Gastroesophageal sphincter (tissue), 4 donors: ENCODE results near the gene ING1. TPM values are rescaled to one million over a fixed set of nuclear protein-coding genes. Genes with fewer than 3 reads are reported as not detected.
"Not testable (repeated sequence)": the region's sequence is repeated elsewhere in the genome, so short reads cannot be mapped to it uniquely, and the experiment has no call there.

Experiments used
- ATAC-seq: fragments of 150-250 bp; one replicate; pipeline ENCODE4 v1.9.1; 2016; ENCODE audit warnings: mild to moderate bottlenecking, moderate library complexity
- H3K27ac ChIP-seq, 4 donors: fragments of 200-600 bp; sonication (generic) in 3 of 4; 1 replicate in 3 of 4; 2 replicates in 1 of 4; pipeline ENCODE4 v1.5.1; 2016 to 2019
- H3K27me3 ChIP-seq: fragments of 200-600 bp; sonication (generic); one replicate; pipeline ENCODE4 v1.5.1; 2019
- H3K36me3 ChIP-seq, 2 donors: fragments of 200-600 bp; sonication (generic); one replicate each; pipeline ENCODE4 v1.5.1; 2019; ENCODE audit warnings: control low read depth in 1 of 2
- H3K4me1 ChIP-seq, 3 donors: fragments of 200-600 bp; sonication (generic); 1 replicate in 2 of 3; 2 replicates in 1 of 3; pipeline ENCODE4 v1.5.1; 2016 to 2019; ENCODE audit warnings: control low read depth in 2 of 3
- H3K4me3 ChIP-seq, 2 donors: fragments of 200-600 bp; sonication (generic); one replicate each; pipeline ENCODE4 v1.5.1; 2019; ENCODE audit warnings: mild to moderate bottlenecking in 1 of 2, moderate library complexity in 1 of 2
- H3K9me3 ChIP-seq, 3 donors: fragments of 200-600 bp; sonication (generic); one replicate each; pipeline ENCODE4 v1.5.1; 2017 to 2019; ENCODE audit warnings: control low read depth in 2 of 3
- EP300 ChIP-seq: sonication (generic); formaldehyde crosslinking; IDR thresholded peaks from one replicate; pipeline ENCODE4 v1.6.1; 2017; ENCODE audit warnings: antibody characterized with exemption, mild to moderate bottlenecking
- POLR2A ChIP-seq, 2 donors: fragments of 450-650 bp; IDR thresholded peaks; one replicate each; pipeline ENCODE4 v1.6.1; 2017; ENCODE audit warnings: antibody characterized with exemption in 2 of 2, mild to moderate bottlenecking in 2 of 2, moderate library complexity in 1 of 2
- POLR2AphosphoS5 ChIP-seq: sonication (generic); formaldehyde crosslinking; IDR thresholded peaks from one replicate; pipeline ENCODE4 v1.6.1; 2017; ENCODE audit warnings: antibody characterized with exemption
- WGBS, 2 donors: methylation state at CpG; one replicate each; pipeline ENCODE4 v1.1.5; 2018; ENCODE audit warnings: low coverage in 1 of 2; 5-methylcytosine and 5-hydroxymethylcytosine counted together
- total RNA-seq, 4 donors: library from RNA; depleted of rRNA; stranded (reverse); fragments of >200 nt; gene quantifications; one replicate each; pipeline ENCODE4 v1.1.0, GENCODE V29; 2016
- TF ChIP-seq, protein P1 (sequence below), 4 experiments: fragments of 200-600 bp in 2 of 4; fragments of 450-650 bp in 2 of 4; sonication (generic) in 1 of 4; IDR thresholded peaks; one replicate each; pipeline ENCODE4 v1.5.1; 2017 to 2019; ENCODE audit warnings: antibody characterized with exemption in 4 of 4, mild to moderate bottlenecking in 2 of 4, moderate library complexity in 2 of 4

ING1 gene
- total RNA-seq, 4 donors from 2014 or later: 16.2 to 29.0 (median 22.7) TPM

DNA sequence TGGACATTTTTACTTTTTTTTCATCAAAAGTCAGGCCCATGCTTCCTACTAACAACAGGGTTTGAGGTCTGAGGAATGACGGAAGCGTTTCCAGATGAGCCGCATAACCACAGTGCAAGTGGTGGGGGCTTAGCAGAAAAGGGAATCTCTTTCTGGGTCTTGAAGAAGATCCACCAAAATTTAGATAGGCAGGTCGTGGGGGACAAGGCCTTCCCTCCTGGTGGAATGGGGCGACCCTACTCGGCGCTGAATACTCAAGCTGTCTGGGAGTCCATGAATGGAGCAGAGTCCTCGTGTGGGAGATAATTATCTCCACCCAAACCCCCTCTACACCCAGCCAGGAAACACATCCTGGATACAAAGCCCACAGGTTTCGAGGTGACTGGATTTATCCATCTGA is 44.5 kb upstream of the ING1 start:
- ATAC-seq: no peak
- Histone ChIP-seq H3K27me3 (no peaks in the 10 kb centered on the region), H3K9me3 (peaks cover 0 to 8% (median 0%) of the 10 kb centered on the region in 3 donors), H3K4me3 (no peak overlapping the region), H3K4me1 (no peaks in the 10 kb centered on the region), H3K36me3 (peaks cover 0 to 72% of the 10 kb centered on the region in 2 donors), H3K27ac (no peak overlapping the region)
- no peak for TF ChIP-seq EP300
- WGBS, 2 donors: 83 to 91% methylated on average over 4 to 8 of the region's 9 CpGs

DNA sequence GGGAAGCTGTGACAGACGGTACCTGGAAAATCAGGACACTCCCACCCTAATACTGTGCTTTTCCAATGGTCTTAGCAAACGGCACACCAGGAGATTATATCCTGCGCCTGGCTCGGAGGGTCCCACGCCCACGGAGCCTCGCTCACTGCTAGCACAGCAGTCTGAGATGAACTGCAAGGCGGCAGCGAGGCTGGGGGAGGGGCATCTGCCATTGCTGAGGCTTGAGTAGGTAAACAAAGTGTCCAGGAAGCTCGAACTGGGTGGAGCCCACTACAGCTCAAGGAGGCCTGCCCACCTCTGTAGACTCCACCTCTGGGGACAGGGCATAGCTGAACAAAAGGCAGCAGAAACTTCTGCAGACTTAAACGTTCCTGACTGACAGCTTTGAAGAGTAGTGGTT is 43.7 kb upstream of the ING1 start:
- WGBS, 2 donors: 95% methylated on average over 8 of the region's 11 CpGs; no CpG with 5 or more reads in 1 of the 2 donors
- H3K36me3 ChIP-seq: peaks cover 0 to 67% of the 10 kb centered on the region in 2 donors
- not testable (repeated sequence) for H3K27me3 ChIP-seq, H3K27ac ChIP-seq, ATAC-seq, H3K9me3 ChIP-seq, H3K4me1 ChIP-seq, H3K4me3 ChIP-seq

DNA sequence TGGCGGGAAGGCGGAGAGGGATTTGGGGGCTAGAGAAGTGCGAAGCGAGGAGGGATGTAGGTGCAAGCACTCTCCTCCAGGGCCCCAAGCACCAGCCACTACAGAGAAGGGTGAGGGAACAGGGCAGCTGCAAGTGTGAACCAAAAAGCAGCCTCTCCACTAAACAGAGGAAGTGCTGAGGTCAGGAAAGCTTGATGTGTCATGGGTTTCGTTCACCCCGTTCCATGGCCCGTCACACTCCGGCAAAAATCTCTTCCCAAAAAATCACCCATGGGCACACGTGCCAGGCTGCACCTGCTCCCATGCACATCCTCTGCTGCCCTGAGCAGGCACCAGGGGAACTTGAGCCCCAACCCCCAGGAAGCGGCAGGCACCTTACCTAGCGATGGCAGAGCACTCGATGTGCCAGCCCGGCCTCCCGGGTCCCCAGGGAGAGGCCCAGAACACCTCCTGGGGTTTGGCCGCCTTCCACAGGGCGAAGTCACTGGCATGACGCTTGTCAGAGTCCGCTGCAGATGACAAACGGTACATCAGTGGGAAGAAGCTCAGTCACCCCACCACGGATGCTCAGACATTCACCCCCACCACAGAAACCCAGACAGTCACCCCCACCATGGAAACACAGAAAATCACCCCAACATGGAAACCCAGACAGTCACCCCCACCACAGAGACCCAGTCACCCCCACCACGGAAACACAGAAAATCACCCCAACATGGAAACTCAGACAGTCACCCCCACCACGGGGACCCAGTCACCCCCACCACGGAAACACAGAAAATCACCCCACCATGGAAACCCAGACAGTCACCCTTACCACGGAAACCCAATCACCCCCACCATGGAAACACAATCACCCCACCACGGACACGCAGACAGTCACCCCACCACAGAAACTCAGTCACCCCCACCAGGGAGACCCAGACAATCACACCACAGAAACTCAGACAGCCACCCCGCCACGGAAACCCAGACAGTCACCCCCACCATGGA is 36.6 kb upstream of the ING1 start:
- H3K9me3 ChIP-seq: no peaks in the 10 kb centered on the region
- no peaks in the 10 kb centered on the region for H3K27me3 ChIP-seq
- WGBS, 2 donors: 92% methylated on average over 4 of the region's 28 CpGs; no CpG with 5 or more reads in 1 of the 2 donors
- H3K4me3 ChIP-seq: no peak overlapping the region
- H3K4me1 ChIP-seq: no peaks in the 10 kb centered on the region
- H3K27ac ChIP-seq: no peak overlapping the region
- no peak for TF ChIP-seq POLR2A (IDR thresholded peaks at IDR 0.05)
- no peak for TF ChIP-seq EP300
- TF ChIP-seq, protein P1, sequence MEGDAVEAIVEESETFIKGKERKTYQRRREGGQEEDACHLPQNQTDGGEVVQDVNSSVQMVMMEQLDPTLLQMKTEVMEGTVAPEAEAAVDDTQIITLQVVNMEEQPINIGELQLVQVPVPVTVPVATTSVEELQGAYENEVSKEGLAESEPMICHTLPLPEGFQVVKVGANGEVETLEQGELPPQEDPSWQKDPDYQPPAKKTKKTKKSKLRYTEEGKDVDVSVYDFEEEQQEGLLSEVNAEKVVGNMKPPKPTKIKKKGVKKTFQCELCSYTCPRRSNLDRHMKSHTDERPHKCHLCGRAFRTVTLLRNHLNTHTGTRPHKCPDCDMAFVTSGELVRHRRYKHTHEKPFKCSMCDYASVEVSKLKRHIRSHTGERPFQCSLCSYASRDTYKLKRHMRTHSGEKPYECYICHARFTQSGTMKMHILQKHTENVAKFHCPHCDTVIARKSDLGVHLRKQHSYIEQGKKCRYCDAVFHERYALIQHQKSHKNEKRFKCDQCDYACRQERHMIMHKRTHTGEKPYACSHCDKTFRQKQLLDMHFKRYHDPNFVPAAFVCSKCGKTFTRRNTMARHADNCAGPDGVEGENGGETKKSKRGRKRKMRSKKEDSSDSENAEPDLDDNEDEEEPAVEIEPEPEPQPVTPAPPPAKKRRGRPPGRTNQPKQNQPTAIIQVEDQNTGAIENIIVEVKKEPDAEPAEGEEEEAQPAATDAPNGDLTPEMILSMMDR (IDR thresholded peaks at IDR 0.05): no peak
- no peak for TF ChIP-seq POLR2AphosphoS5
- ATAC-seq: peak; percentile 28
- peaks cover 0 to 65% of the 10 kb centered on the region in 2 donors for H3K36me3 ChIP-seq

DNA sequence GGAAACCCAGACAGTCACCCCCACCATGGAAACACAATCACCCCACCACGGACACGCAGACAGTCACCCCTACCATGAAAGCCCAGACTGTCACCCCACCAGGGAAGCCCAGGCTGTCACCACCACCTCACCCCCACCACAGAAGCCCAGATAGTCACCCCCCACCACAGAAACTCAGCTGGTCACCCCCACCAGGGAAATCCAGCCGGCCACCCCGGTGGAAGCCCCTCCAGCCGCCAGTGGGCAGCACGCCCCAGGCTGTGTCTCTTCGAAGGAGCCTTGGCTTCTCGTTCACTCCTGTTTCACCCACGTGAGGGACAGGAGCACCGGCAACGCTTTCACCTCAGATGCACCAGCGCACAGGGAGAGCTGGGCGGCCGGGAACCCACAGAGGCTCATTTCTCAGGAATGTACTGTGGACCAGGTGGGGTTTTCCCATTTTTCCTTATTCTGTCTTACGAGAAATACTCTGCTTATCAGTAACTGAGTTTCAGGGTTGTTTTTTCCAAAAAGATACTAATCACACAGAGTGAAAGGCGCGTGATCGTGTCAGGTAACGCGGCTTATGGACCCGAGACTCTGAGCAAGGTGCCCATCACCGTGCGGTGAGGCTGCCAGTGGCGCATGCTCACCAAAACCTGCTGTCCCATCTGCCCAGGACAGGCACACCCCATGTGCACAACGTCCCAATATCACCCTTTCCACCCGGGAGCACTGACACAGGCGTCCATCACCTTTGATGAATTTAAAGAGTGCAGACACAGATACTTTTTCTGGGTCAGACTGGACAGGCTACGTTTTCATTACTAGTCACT is 35.6 kb upstream of the ING1 start:
- WGBS, 2 donors: 91 to 96% methylated on average over 11 to 14 of the region's 28 CpGs
- Histone ChIP-seq H3K27me3 (no peaks in the 10 kb centered on the region), H3K36me3 (peaks cover 0 to 76% of the 10 kb centered on the region in 2 donors), H3K27ac (no peak overlapping the region), H3K4me3 (no peak overlapping the region), H3K4me1 (no peaks in the 10 kb centered on the region), H3K9me3 (no peaks in the 10 kb centered on the region)
- no peak for ATAC-seq
- TF ChIP-seq EP300 (no peak), POLR2AphosphoS5 (no peak), POLR2A (IDR thresholded peaks at IDR 0.05) (no peak)
- TF ChIP-seq, protein P1 (IDR thresholded peaks at IDR 0.05): no peak

DNA sequence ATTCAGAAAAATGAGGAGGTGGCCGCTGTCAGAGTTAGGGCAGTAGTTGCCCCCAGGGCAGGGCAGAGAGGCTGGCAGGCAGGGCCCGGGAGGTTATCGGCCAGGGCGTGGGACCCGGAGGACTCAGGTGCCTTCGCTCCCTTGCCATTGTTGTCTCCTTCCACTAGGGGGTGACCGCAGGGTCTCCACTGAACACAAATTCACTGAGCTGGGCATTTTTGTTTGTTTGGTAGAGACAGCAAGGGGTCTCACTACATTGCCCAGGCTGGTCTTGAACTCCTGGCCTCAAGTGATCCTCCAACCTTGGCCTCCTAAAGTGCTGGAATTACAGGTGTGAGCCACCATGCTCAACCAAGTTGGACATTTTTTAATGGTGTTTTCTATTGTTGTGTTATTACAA is 32.6 kb upstream of the ING1 start:
- no peak for ATAC-seq
- H3K4me1 ChIP-seq: no peaks in the 10 kb centered on the region
- no peak overlapping the region for H3K27ac ChIP-seq
- no peaks in the 10 kb centered on the region for H3K9me3 ChIP-seq
- WGBS, 2 donors: 79 to 100% methylated on average over 1 to 6 of the region's 7 CpGs
- H3K4me3 ChIP-seq: no peak overlapping the region
- TF ChIP-seq POLR2A (IDR thresholded peaks at IDR 0.05) (no peak), POLR2AphosphoS5 (no peak), EP300 (no peak)
- TF ChIP-seq, protein P1 (IDR thresholded peaks at IDR 0.05): peak in 3 of 4 experiments; percentile 24 to 34 (median 24)
- H3K27me3 ChIP-seq: no peaks in the 10 kb centered on the region
- peaks cover 0 to 94% of the 10 kb centered on the region in 2 donors for H3K36me3 ChIP-seq
